Muscle layer of duodenum (tissue), 2 donors: ENCODE data around the gene HSPG2.

Experiments used
- H3K27ac ChIP-seq: one replicate; pipeline ENCODE4 v1.7.0; 2013; ENCODE audit warnings: mild to moderate bottlenecking, low read length
- H3K27me3 ChIP-seq: one replicate; pipeline ENCODE4 v1.7.0; 2013; ENCODE audit warnings: low read depth, mild to moderate bottlenecking, control low read depth, low read length
- H3K36me3 ChIP-seq, 2 donors: one replicate each; pipeline ENCODE4 v1.7.0; 2013; ENCODE audit warnings: low read length in 2 of 2, control low read depth in 1 of 2, mild to moderate bottlenecking in 1 of 2; ENCODE audit not compliant: insufficient read depth in 2 of 2, control insufficient read depth in 1 of 2
- H3K4me1 ChIP-seq, 2 donors: one replicate each; pipeline ENCODE4 v1.7.0; 2013; ENCODE audit warnings: low read length in 2 of 2, mild to moderate bottlenecking in 2 of 2, control low read depth in 1 of 2, moderate library complexity in 1 of 2; ENCODE audit not compliant: insufficient read depth in 2 of 2, control insufficient read depth in 1 of 2
- H3K4me3 ChIP-seq, 2 donors: one replicate each; pipeline ENCODE4 v1.7.0; 2013; ENCODE audit warnings: low read length in 2 of 2, low read depth in 1 of 2, mild to moderate bottlenecking in 1 of 2
- H3K9me3 ChIP-seq, 2 donors: one replicate each; pipeline ENCODE4 v1.7.0; 2013; ENCODE audit warnings: low read length in 2 of 2, control low read depth in 1 of 2, mild to moderate bottlenecking in 1 of 2; ENCODE audit not compliant: control insufficient read depth in 1 of 2
- donor health status: healthy.

The HSPG2 gene

GRCh38 chr1:21872445-21873079 is 64.5 kb downstream of the HSPG2 start:
- Histone ChIP-seq H3K9me3 (no peaks in the 10 kb centered on the region), H3K27me3 (no peaks in the 10 kb centered on the region), H3K4me3 (no peak overlapping the region), H3K36me3 (peaks cover 28 to 79% of the 10 kb centered on the region in 2 donors), H3K27ac (no peak overlapping the region), H3K4me1 (peaks cover 0 to 16% of the 10 kb centered on the region in 2 donors)

- peaks cover 28 to 75% of the 10 kb centered on the region in 2 donors for H3K36me3 ChIP-seq
- H3K27ac ChIP-seq = no peak overlapping the region
- no peak overlapping the region for H3K4me3 ChIP-seq
- no peaks in the 10 kb centered on the region for H3K27me3 ChIP-seq
- H3K9me3 ChIP-seq = no peaks in the 10 kb centered on the region
- H3K4me1 ChIP-seq = peaks cover 0 to 16% of the 10 kb centered on the region in 2 donors
Measured at GRCh38 chr1:21871943-21872342, 65.2 kb downstream of the HSPG2 start.

GRCh38 chr1:21870611-21871010 is 66.5 kb downstream of the HSPG2 start:
- H3K27me3 ChIP-seq = no peaks in the 10 kb centered on the region
- H3K4me3 ChIP-seq = no peak overlapping the region
- H3K27ac ChIP-seq = no peak overlapping the region
- peaks cover 28 to 73% of the 10 kb centered on the region in 2 donors for H3K36me3 ChIP-seq
- no peaks in the 10 kb centered on the region for H3K9me3 ChIP-seq
- H3K4me1 ChIP-seq = peaks cover 0 to 16% of the 10 kb centered on the region in 2 donors

DNA sequence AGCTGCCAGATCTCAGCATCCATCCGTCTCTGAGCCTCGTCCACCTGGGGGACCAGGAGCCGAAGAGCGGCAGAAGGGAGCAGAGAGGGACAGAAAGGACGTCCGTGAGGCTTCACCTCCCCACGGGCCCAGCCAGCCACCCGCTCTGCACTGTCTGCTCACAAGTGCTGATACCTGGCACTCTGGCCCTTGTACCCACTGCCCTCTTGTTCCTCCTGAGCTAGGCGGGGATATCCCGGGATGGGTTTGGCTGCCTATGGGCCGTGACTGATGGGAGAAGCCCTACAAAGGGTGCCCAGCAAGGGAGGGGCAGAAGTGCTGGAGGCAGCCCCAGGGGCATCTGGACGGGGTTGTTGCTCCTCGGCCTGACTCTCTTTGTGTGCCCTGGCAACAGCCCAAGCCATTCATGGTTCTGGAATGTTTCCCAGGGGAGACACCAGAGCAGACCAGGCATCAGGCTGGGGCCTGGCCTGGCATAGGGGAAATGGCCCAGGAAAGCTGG is 67.4 kb downstream of the HSPG2 start:
- Histone ChIP-seq H3K4me3 (no peak overlapping the region), H3K4me1 (peaks cover 0 to 16% of the 10 kb centered on the region in 2 donors), H3K9me3 (no peaks in the 10 kb centered on the region), H3K27ac (peak overlapping the region; percentile 72), H3K27me3 (no peaks in the 10 kb centered on the region), H3K36me3 (peaks cover 25 to 73% of the 10 kb centered on the region in 2 donors)

GRCh38 chr1:21868941-21869454 is 68.1 kb downstream of the HSPG2 start:
- Histone ChIP-seq H3K4me1 (peaks cover 0 to 16% of the 10 kb centered on the region in 2 donors), H3K27ac (no peak overlapping the region), H3K36me3 (peaks cover 26 to 73% of the 10 kb centered on the region in 2 donors), H3K9me3 (no peaks in the 10 kb centered on the region), H3K27me3 (no peaks in the 10 kb centered on the region), H3K4me3 (no peak overlapping the region)

GRCh38 chr1:21868482-21868881 is 68.6 kb downstream of the HSPG2 start:
- no peak overlapping the region for H3K27ac ChIP-seq
- H3K9me3 ChIP-seq = no peaks in the 10 kb centered on the region
- H3K4me1 ChIP-seq = peaks cover 0 to 16% of the 10 kb centered on the region in 2 donors
- H3K4me3 ChIP-seq = no peak overlapping the region
- H3K36me3 ChIP-seq = peaks cover 24 to 71% of the 10 kb centered on the region in 2 donors
- H3K27me3 ChIP-seq = no peaks in the 10 kb centered on the region

GRCh38 chr1:21867451-21867996 is 69.6 kb downstream of the HSPG2 start:
- H3K4me1 ChIP-seq = peaks cover 0 to 16% of the 10 kb centered on the region in 2 donors
- peaks cover 19 to 62% of the 10 kb centered on the region in 2 donors for H3K36me3 ChIP-seq
- H3K4me3 ChIP-seq = no peak overlapping the region
- H3K27ac ChIP-seq = no peak overlapping the region
- H3K9me3 ChIP-seq = no peaks in the 10 kb centered on the region
- H3K27me3 ChIP-seq = no peaks in the 10 kb centered on the region

- H3K27ac ChIP-seq = no peak overlapping the region
- H3K9me3 ChIP-seq = no peaks in the 10 kb centered on the region
- H3K27me3 ChIP-seq = no peaks in the 10 kb centered on the region
- peaks cover 22 to 58% of the 10 kb centered on the region in 2 donors for H3K36me3 ChIP-seq
- no peak overlapping the region for H3K4me3 ChIP-seq
- peaks cover 0 to 16% of the 10 kb centered on the region in 2 donors for H3K4me1 ChIP-seq
Measured at GRCh38 chr1:21866707-21867043, 70.4 kb downstream of the HSPG2 start.

DNA sequence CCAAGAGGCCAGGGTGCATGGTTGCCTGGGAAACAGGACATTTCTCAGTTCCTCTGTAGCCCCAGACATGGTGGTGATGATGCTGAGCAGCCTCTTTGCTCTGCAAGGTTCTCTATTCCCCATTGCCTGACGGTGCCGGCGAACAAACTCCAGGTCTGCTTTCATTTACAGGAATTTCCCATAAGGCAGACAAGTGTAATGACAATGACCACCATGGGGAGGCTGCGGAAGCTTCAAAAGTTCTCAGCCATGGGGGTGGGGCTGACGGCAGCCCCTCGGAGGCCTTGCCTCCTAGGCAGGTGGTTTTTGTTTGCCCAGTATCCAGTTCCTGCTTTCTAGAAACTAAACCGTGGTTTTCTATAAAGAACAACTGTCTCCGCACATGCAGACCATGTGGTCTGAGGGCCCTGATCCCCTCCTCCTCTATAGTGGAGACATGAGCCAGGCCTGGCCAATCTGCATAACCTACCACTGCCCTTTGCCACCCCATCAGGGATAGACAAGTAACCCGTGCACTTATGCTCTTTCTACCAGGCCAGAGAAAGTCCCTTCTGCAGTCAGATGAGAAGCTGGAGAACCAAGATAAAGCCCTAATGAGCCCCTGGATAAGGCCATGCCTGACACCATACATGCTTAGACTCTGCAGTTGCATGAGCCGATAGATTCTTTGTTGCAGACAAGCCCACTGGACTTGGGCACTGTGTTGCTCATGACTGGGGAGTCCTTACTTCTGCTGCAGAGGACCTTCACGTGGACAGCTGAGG is 71.0 kb downstream of the HSPG2 start:
- Histone ChIP-seq H3K9me3 (no peaks in the 10 kb centered on the region), H3K36me3 (peaks cover 28 to 58% of the 10 kb centered on the region in 2 donors), H3K27me3 (no peaks in the 10 kb centered on the region), H3K4me3 (no peak overlapping the region), H3K4me1 (peaks cover 0 to 16% of the 10 kb centered on the region in 2 donors), H3K27ac (no peak overlapping the region)

GRCh38 chr1:21865609-21865942 is 71.5 kb downstream of the HSPG2 start:
- H3K27me3 ChIP-seq = no peaks in the 10 kb centered on the region
- H3K36me3 ChIP-seq = peaks cover 30 to 58% of the 10 kb centered on the region in 2 donors
- H3K4me1 ChIP-seq = peaks cover 0 to 11% of the 10 kb centered on the region in 2 donors
- no peaks in the 10 kb centered on the region for H3K9me3 ChIP-seq
- no peak overlapping the region for H3K4me3 ChIP-seq
- no peak overlapping the region for H3K27ac ChIP-seq

DNA sequence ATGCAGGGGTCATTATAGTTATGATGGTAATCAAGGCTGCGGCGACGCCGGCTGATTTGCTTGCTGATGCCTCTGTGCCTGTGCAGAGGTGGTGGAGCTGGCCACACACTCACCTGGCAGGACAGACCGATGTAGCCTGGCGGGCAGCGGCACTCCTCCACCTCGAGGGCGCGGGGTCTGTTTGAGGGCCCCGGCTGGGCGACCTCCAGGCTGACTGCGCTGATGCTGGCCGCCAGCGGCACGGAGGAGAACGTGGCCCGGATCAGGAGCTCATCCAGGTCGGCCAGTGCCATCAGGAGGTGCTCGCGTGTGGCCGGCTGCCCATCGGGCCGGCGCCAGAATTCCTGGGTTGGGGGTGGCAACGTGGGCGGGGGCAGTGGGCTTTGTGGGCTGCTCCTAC is 72.4 kb downstream of the HSPG2 start:
- no peaks in the 10 kb centered on the region for H3K9me3 ChIP-seq
- H3K4me1 ChIP-seq = peaks cover 0 to 3% of the 10 kb centered on the region in 2 donors
- H3K27me3 ChIP-seq = no peaks in the 10 kb centered on the region
- H3K27ac ChIP-seq = no peak overlapping the region
- no peak overlapping the region for H3K4me3 ChIP-seq
- peaks cover 34 to 63% of the 10 kb centered on the region in 2 donors for H3K36me3 ChIP-seq
